GM23338 (cell line): ENCODE results near the gene AFF1. TPM values are rescaled to one million over a fixed set of nuclear protein-coding genes. Genes with fewer than 3 reads are reported as not detected.

Experiments
- ATAC-seq: fragments of 200-7000 bp; cut with Tn5 transposase; 3 replicates; pipeline ENCODE4 v1.9.1; 2020
- DNase-seq: peaks from one replicate; pipeline ENCODE4 v3.0.0-alpha.2; 2015; ENCODE audit warnings: low spot score
- H2AFZ ChIP-seq: fragments of 200-600 bp; sonication (generic); 2 replicates; pipeline ENCODE4 v1.8.0; 2016; ENCODE audit warnings: antibody characterized with exemption, mild to moderate bottlenecking, moderate library complexity
- H3F3A ChIP-seq: fragments of 200-600 bp; sonication (generic); replicated peaks from 2 replicates; pipeline ENCODE4 v1.8.0; 2017; ENCODE audit warnings: antibody characterized with exemption, mixed run types, low read depth
- H3K27ac ChIP-seq: fragments of 200-600 bp; sonication (generic); 2 replicates; pipeline ENCODE4 v1.6.1; 2016; ENCODE audit warnings: low read depth
- H3K27me3 ChIP-seq: fragments of 200-600 bp; sonication (generic); 2 replicates; pipeline ENCODE4 v1.8.0; 2016; ENCODE audit warnings: mild to moderate bottlenecking, mixed run types, moderate library complexity; ENCODE audit not compliant: insufficient read depth
- H3K36me3 ChIP-seq: fragments of 200-600 bp; sonication (generic); 2 replicates; pipeline ENCODE4 v1.8.0; 2016; ENCODE audit warnings: mild to moderate bottlenecking; ENCODE audit not compliant: insufficient read depth
- H3K4me1 ChIP-seq: fragments of 200-600 bp; sonication (generic); 2 replicates; pipeline ENCODE4 v1.8.0; 2016; ENCODE audit warnings: mild to moderate bottlenecking, moderate library complexity; ENCODE audit not compliant: insufficient read depth
- H3K4me2 ChIP-seq: fragments of 200-600 bp; sonication (generic); 2 replicates; pipeline ENCODE4 v1.7.1; 2017; ENCODE audit warnings: mixed run types
- H3K4me3 ChIP-seq: fragments of 200-600 bp; sonication (generic); 2 replicates; pipeline ENCODE4 v1.6.1; 2016; ENCODE audit warnings: mixed run types
- H3K79me2 ChIP-seq: fragments of 200-600 bp; sonication (generic); replicated peaks from 2 replicates; pipeline ENCODE4 v1.8.0; 2017; ENCODE audit warnings: mild to moderate bottlenecking; ENCODE audit not compliant: insufficient read depth
- H3K9me2 ChIP-seq: fragments of 200-600 bp; sonication (generic); 2 replicates; pipeline ENCODE4 v1.8.0; 2017; ENCODE audit not compliant: insufficient read depth
- H4K20me1 ChIP-seq: fragments of 200-600 bp; sonication (generic); replicated peaks from 2 replicates; pipeline ENCODE4 v1.8.0; 2017; ENCODE audit warnings: mild to moderate bottlenecking; ENCODE audit not compliant: insufficient read depth
- H3K27ac Mint-ChIP-seq: 2 replicates; pipeline ENCODE4 v1.8.0; 2020; ENCODE audit warnings: inconsistent platforms, mild to moderate bottlenecking, moderate library complexity, mixed read lengths
- H3K27me3 Mint-ChIP-seq: 3 replicates; pipeline ENCODE4 v1.8.0; 2022; ENCODE audit warnings: low read depth, mild to moderate bottlenecking, moderate library complexity, mixed read lengths, inconsistent platforms; ENCODE audit not compliant: insufficient read depth, poor library complexity
- H3K36me3 Mint-ChIP-seq: 3 replicates; pipeline ENCODE4 v1.8.0; 2021; ENCODE audit warnings: low read depth, mild to moderate bottlenecking, inconsistent platforms, moderate library complexity, mixed read lengths
- H3K4me1 Mint-ChIP-seq: 3 replicates; pipeline ENCODE4 v1.8.0; 2020; ENCODE audit warnings: mild to moderate bottlenecking, inconsistent platforms, mixed read lengths
- H3K4me3 Mint-ChIP-seq: 3 replicates; pipeline ENCODE4 v1.8.0; 2021; ENCODE audit warnings: moderate library complexity, mild to moderate bottlenecking, inconsistent platforms, mixed read lengths
- H3K9me3 Mint-ChIP-seq: 3 replicates; pipeline ENCODE4 v1.8.0; 2020; ENCODE audit warnings: moderate library complexity, mild to moderate bottlenecking, inconsistent platforms, mixed read lengths
- CREB1 ChIP-seq: fragments of 250-450 bp; sonication (Bioruptor Pico); IDR thresholded peaks from 2 replicates; pipeline ENCODE4 v1.5.0; 2020; ENCODE audit warnings: low read depth, mild to moderate bottlenecking, moderate library complexity
- CTCF ChIP-seq, 2 experiments: fragments of 200-600 bp in 1 of 2; sonication (generic) in 1 of 2; conservative IDR thresholded peaks; 2 replicates each; pipeline versions ENCODE4 v1.5.1 to v1.6.1; 2016 to 2017; ENCODE audit warnings: antibody characterized with exemption in 2 of 2, low read depth in 2 of 2, mild to moderate bottlenecking in 2 of 2, moderate library complexity in 1 of 2
- ETS1 ChIP-seq: IDR thresholded peaks from 2 replicates; pipeline ENCODE4 v1.6.1; 2016; ENCODE audit warnings: antibody characterized with exemption
- EZH2 ChIP-seq: fragments of 200-600 bp; sonication (generic); IDR thresholded peaks from one replicate; pipeline ENCODE4 v1.8.0; 2017; ENCODE audit warnings: antibody characterized with exemption, mild to moderate bottlenecking, low read depth; ENCODE audit not compliant: unreplicated experiment
- EZH2phosphoT487 ChIP-seq: fragments of 200-600 bp; sonication (generic); IDR thresholded peaks from one replicate; pipeline ENCODE4 v1.8.1; 2018; ENCODE audit warnings: antibody characterized with exemption; ENCODE audit not compliant: unreplicated experiment
- JUNB ChIP-seq: IDR thresholded peaks from one replicate; pipeline ENCODE4 v1.6.1; 2016; ENCODE audit warnings: antibody characterized with exemption; ENCODE audit not compliant: unreplicated experiment
- NANOG ChIP-seq: IDR thresholded peaks from 2 replicates; pipeline ENCODE4 v1.6.1; 2016; ENCODE audit warnings: antibody characterized with exemption, borderline replicate concordance
- POLR2AphosphoS5 ChIP-seq: IDR thresholded peaks from 2 replicates; pipeline ENCODE4 v1.6.1; 2016; ENCODE audit warnings: antibody characterized with exemption, low read depth
- REST ChIP-seq: IDR thresholded peaks from one replicate; pipeline ENCODE4 v1.6.1; 2018; ENCODE audit warnings: antibody characterized with exemption; ENCODE audit not compliant: unreplicated experiment
- STAT1 ChIP-seq: IDR thresholded peaks from one replicate; pipeline ENCODE4 v1.6.1; 2016; ENCODE audit warnings: antibody characterized with exemption; ENCODE audit not compliant: unreplicated experiment
- ZNF114 ChIP-seq: fragments of 250-450 bp; sonication (Bioruptor Pico); IDR thresholded peaks from 2 replicates; pipeline ENCODE4 v1.5.0; 2020; ENCODE audit warnings: mild to moderate bottlenecking, moderate library complexity
- ZNF331 ChIP-seq: fragments of 250-450 bp; sonication (Bioruptor Pico); IDR thresholded peaks from 2 replicates; pipeline ENCODE4 v1.5.0; 2020; ENCODE audit warnings: low read depth, mild to moderate bottlenecking, moderate library complexity
- ZNF462 ChIP-seq: fragments of 250-450 bp; sonication (Bioruptor Pico); IDR thresholded peaks from 2 replicates; pipeline ENCODE4 v1.5.0; 2020; ENCODE audit warnings: mild to moderate bottlenecking, moderate library complexity
- polyA plus RNA-seq: library from polyadenylated mRNA; unstranded; fragments of >200 nt; fragmentation: Nextera tagmentation; extraction: Ambion mirVana; gene quantifications from 2 replicates; pipeline ENCODE4 v1.2.1, GENCODE V29; 2016
- total RNA-seq: library from RNA; depleted of rRNA; stranded (reverse); fragments of >200 nt; shearing (Covaris generic); gene quantifications from 2 replicates; pipeline ENCODE4 v1.2.3, GENCODE V29; 2014

AFF1 gene
- total and polyA plus RNA-seq, 2 experiments from 2014 or later: 42.6 to 67.2 TPM

- no peaks in the 10 kb centered on the region for H3K27me3 ChIP-seq
- H3K27ac ChIP-seq: no peak overlapping the region
- H2AFZ ChIP-seq: no peak overlapping the region
- H3F3A ChIP-seq: no peaks in the 10 kb centered on the region
- H4K20me1 ChIP-seq: no peaks in the 10 kb centered on the region
- no peaks in the 10 kb centered on the region for H3K9me2 ChIP-seq
- Mint-ChIP-seq H3K9me3 (no peaks in the 10 kb centered on the region), H3K27me3 (peaks cover 2% of the 10 kb centered on the region), H3K36me3 (no peaks in the 10 kb centered on the region), H3K27ac (no peak overlapping the region), H3K4me3 (no peak overlapping the region), H3K4me1 (no peaks in the 10 kb centered on the region; the same call in 2 of the 3 replicates)
- ATAC-seq: peak; percentile 62
- H3K4me1 ChIP-seq: 0 out of 2 replicates have a peak, but pooled peaks cover 3% of the 10 kb centered on the region
- peak; percentile 31 for DNase-seq
- H3K4me2 ChIP-seq: no peak overlapping the region
- no peaks in the 10 kb centered on the region for H3K79me2 ChIP-seq
- TF ChIP-seq ZNF114 (CRISPR knock-in tag): no peak
- TF ChIP-seq NANOG: no peak
- no peak for TF ChIP-seq JUNB
- no peak for TF ChIP-seq STAT1
- TF ChIP-seq ZNF462 (CRISPR knock-in tag): no peak
- TF ChIP-seq EZH2: no peak
- TF ChIP-seq REST: no peak
- TF ChIP-seq ETS1: no peak
- TF ChIP-seq EZH2phosphoT487: no peak
- no peak for TF ChIP-seq CTCF (conservative IDR thresholded peaks at IDR 0.05; ENCODE audit: low read depth in 2 of 2)
- no peak for TF ChIP-seq POLR2AphosphoS5
- no peak for TF ChIP-seq ZNF331 (CRISPR knock-in tag)
- no peak for TF ChIP-seq CREB1 (CRISPR knock-in tag)
- H3K4me3 ChIP-seq: no peak overlapping the region
- no peaks in the 10 kb centered on the region for H3K36me3 ChIP-seq
Measured at GRCh38 chr4:87152310-87153041, 217.7 kb downstream of the AFF1 start.
